Mesenchymal stem cell (in vitro differentiated cells and primary cell): ENCODE results near the gene GMPPB.
A peak's percentile ranks its signal among the peaks of the same experiment; 100 is the strongest.
"Not testable (repeated sequence)": the region's sequence is repeated elsewhere in the genome, so short reads cannot be mapped to it uniquely, and the experiment has no call there.

Experiments
- DNase-seq: peaks from one replicate; pipeline ENCODE4 v3.0.0-alpha.2; 2013
- H2AFZ ChIP-seq: one replicate; pipeline ENCODE4 v1.6.1; 2013; ENCODE audit warnings: low read depth, mild to moderate bottlenecking, control low read depth, inconsistent platforms, low read length, moderate library complexity
- H2AK5ac ChIP-seq: 2 replicates; pipeline ENCODE4 v1.6.1; 2013; ENCODE audit warnings: low read length, moderate library complexity, mild to moderate bottlenecking, inconsistent platforms; ENCODE audit not compliant: severe bottlenecking
- H2BK120ac ChIP-seq: one replicate; pipeline ENCODE4 v1.6.1; 2013; ENCODE audit warnings: low read depth, mild to moderate bottlenecking, inconsistent platforms, low read length, moderate library complexity
- H2BK12ac ChIP-seq, 2 experiments: one replicate each; pipeline ENCODE4 v1.6.1; 2013; ENCODE audit warnings: inconsistent platforms in 2 of 2, low read length in 2 of 2, mild to moderate bottlenecking in 2 of 2, moderate library complexity in 2 of 2, control low read depth in 1 of 2
- H2BK15ac ChIP-seq: one replicate; pipeline ENCODE4 v1.6.1; 2013; ENCODE audit warnings: mild to moderate bottlenecking, low read depth, inconsistent platforms; ENCODE audit not compliant: poor library complexity, severe bottlenecking
- H2BK5ac ChIP-seq: 2 replicates; pipeline ENCODE4 v1.6.1; 2013; ENCODE audit warnings: low read depth, mild to moderate bottlenecking, low read length, control low read depth, inconsistent platforms; ENCODE audit not compliant: poor library complexity, severe bottlenecking
- H3K14ac ChIP-seq, 2 experiments: one replicate each; pipeline ENCODE4 v1.6.1; 2013; ENCODE audit warnings: inconsistent platforms in 2 of 2, low read length in 2 of 2, control low read depth in 1 of 2, mild to moderate bottlenecking in 1 of 2, moderate library complexity in 1 of 2
- H3K18ac ChIP-seq, 2 experiments: one replicate each; pipeline ENCODE4 v1.6.1; 2013; ENCODE audit warnings: inconsistent platforms in 2 of 2, low read length in 2 of 2, control low read depth in 1 of 2, low read depth in 1 of 2, mild to moderate bottlenecking in 1 of 2
- H3K23ac ChIP-seq, 2 experiments: one replicate each; pipeline ENCODE4 v1.6.1; 2013; ENCODE audit warnings: inconsistent platforms in 2 of 2, low read length in 2 of 2, mild to moderate bottlenecking in 2 of 2, moderate library complexity in 2 of 2, control low read depth in 1 of 2
- H3K27ac ChIP-seq: 2 replicates; pipeline ENCODE4 v1.5.1; 2013; ENCODE audit warnings: mild to moderate bottlenecking, moderate library complexity, low read length, control low read depth, inconsistent platforms; ENCODE audit not compliant: poor library complexity, severe bottlenecking
- H3K27me3 ChIP-seq, 2 experiments: 2 replicates each; pipeline versions ENCODE4 v1.6.1 to v1.7.0; 2013; ENCODE audit warnings: low read length in 2 of 2, mild to moderate bottlenecking in 2 of 2, moderate library complexity in 2 of 2, control low read depth in 1 of 2, inconsistent platforms in 1 of 2; ENCODE audit not compliant: control insufficient read depth in 1 of 2, insufficient read depth in 1 of 2
- H3K36me3 ChIP-seq, 2 experiments: 2 replicates each; pipeline versions ENCODE4 v1.6.1 to v1.7.0; 2013; ENCODE audit warnings: low read length in 2 of 2, control low read depth in 1 of 2, inconsistent platforms in 1 of 2, low read depth in 1 of 2, mild to moderate bottlenecking in 1 of 2; ENCODE audit not compliant: insufficient read depth in 2 of 2, control insufficient read depth in 1 of 2
- H3K4ac ChIP-seq, 2 experiments: one replicate each; pipeline ENCODE4 v1.6.1; 2013; ENCODE audit warnings: inconsistent platforms in 2 of 2, low read length in 2 of 2, mild to moderate bottlenecking in 2 of 2, moderate library complexity in 2 of 2, control low read depth in 1 of 2, low read depth in 1 of 2
- H3K4me1 ChIP-seq: 2 replicates; pipeline ENCODE4 v1.6.1; 2013; ENCODE audit warnings: low read depth, low read length, control low read depth; ENCODE audit not compliant: control insufficient read depth, insufficient read depth
- H3K4me2 ChIP-seq: 2 replicates; pipeline ENCODE4 v1.6.1; 2013; ENCODE audit warnings: low read length, mild to moderate bottlenecking, inconsistent platforms; ENCODE audit not compliant: poor library complexity, severe bottlenecking
- H3K4me3 ChIP-seq, 2 experiments: 2 replicates each; pipeline versions ENCODE4 v1.5.1 to v1.7.0; 2013; ENCODE audit warnings: low read length in 2 of 2, mild to moderate bottlenecking in 2 of 2, control low read depth in 1 of 2, low read depth in 1 of 2; ENCODE audit not compliant: insufficient read depth in 1 of 2
- H3K79me1 ChIP-seq: replicated peaks from 2 replicates; pipeline ENCODE4 v1.6.1; 2013; ENCODE audit warnings: mild to moderate bottlenecking, control low read depth, low read length, inconsistent platforms; ENCODE audit not compliant: poor library complexity, severe bottlenecking
- H3K9ac ChIP-seq: 2 replicates; pipeline ENCODE4 v1.7.0; 2013; ENCODE audit warnings: mild to moderate bottlenecking, low read length, moderate library complexity
- H3K9me3 ChIP-seq: 2 replicates; pipeline ENCODE4 v1.7.0; 2013; ENCODE audit warnings: mild to moderate bottlenecking, low read length; ENCODE audit not compliant: control insufficient read depth
- H4K8ac ChIP-seq: one replicate; pipeline ENCODE4 v1.6.1; 2013; ENCODE audit warnings: inconsistent platforms, mild to moderate bottlenecking, low read length, moderate library complexity
- H4K91ac ChIP-seq: one replicate; pipeline ENCODE4 v1.6.1; 2013; ENCODE audit warnings: mild to moderate bottlenecking, low read length, inconsistent platforms
- WGBS: methylation state at CpG from one replicate; pipeline ENCODE4 v1.1.7; 2013; ENCODE audit warnings: mixed read lengths; 5-methylcytosine and 5-hydroxymethylcytosine counted together

Gene GMPPB

GRCh38 chr3:49689046-49689907 lies 34.5 kb downstream of the GMPPB start, which contains the start of the genes MST1 and RNF123:
Gene MST1, minus strand, starts transcription at chr3:49689474. Its CDS starts 783 bp downstream, at chr3:49688691.
Gene RNF123, plus strand, starts transcription at chr3:49689557. Its CDS starts 1,609 bp downstream, at chr3:49691166.
- 6% methylated on average over 65 of the region's 66 CpGs for WGBS
- peak within 1 kb of the TSS; percentile 71 for H2BK120ac ChIP-seq

DNA sequence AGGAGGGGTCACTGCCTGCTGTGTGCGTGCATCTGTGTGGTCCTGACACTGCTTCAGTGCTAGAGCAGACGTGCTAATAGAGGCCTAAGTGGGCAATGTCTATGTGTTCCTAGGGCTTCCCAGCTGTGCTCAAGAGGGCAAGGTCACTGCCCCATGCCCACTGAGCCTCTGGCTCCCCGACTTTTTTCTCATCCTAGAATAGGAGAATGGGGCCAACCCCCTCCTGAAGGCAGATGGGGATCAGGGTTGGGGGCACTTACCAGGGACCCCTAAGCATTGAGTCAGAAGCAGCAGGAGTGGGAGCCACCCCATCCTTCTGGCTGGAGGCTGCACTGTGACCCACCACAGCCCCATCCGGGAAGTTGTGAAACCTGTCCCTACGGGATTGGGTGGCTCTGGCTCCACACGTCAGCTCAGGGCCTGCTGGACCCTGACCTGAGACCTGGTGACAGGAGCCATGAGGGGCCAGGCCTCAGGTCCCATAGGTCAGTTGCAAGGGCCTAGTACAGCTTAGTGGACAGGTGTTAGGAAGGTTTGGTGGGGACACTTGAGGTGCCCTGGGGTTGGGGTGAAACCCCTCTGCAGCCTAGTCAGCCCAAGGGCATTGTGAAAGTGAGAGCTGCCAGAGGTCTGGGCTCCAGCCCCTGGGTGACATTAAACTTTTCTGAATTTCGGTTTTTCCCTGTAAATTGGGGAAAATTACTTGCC lies 35.3 kb downstream of the GMPPB start:
- not testable (repeated sequence) for H4K91ac ChIP-seq, DNase-seq, H2AFZ ChIP-seq, H2BK120ac ChIP-seq, H3K4me2 ChIP-seq, H3K9me3 ChIP-seq, H2BK5ac ChIP-seq, H3K14ac ChIP-seq, H3K27me3 ChIP-seq, H2BK15ac ChIP-seq, H3K23ac ChIP-seq, H3K18ac ChIP-seq, H3K27ac ChIP-seq
- Histone ChIP-seq H3K9ac (peak overlapping the region; percentile 95), H2BK12ac (peak overlapping the region in 1 of 2 experiments; percentile 10), H3K4me3 (peak overlapping the region in 1 of 2 experiments; percentile 96), H3K36me3 (peaks cover 10 to 19% of the 10 kb centered on the region in 2 experiments), H4K8ac (peak overlapping the region; percentile 20), H3K4ac (peak overlapping the region in 1 of 2 experiments; percentile 24), H3K79me1 (peaks cover 13% of the 10 kb centered on the region), H2AK5ac (peak overlapping the region; percentile 3), H3K4me1 (peaks cover 27% of the 10 kb centered on the region)
- WGBS = 97% methylated on average over 6 of the region's 7 CpGs

More at GRCh38 chr3:49689046-49689907, 34.5 kb downstream of the GMPPB start, which contains the start of the genes MST1 and RNF123:
- Histone ChIP-seq H3K4me2 (peak within 1 kb of the TSS; percentile 96), H3K36me3 (peaks cover 5 to 14% of the 10 kb centered on the region in 2 experiments), H3K9ac (peak within 1 kb of the TSS; percentile 95), H3K18ac (peak within 1 kb of the TSS; percentile 85 to 88), H3K27me3 (no peaks in the 10 kb centered on the region), H3K79me1 (peaks cover 14% of the 10 kb centered on the region), H2BK12ac (peak within 1 kb of the TSS in 1 of 2 experiments; percentile 49), H3K23ac (no peak within 1 kb of the TSS), H3K4ac (peak within 1 kb of the TSS; percentile 97), H2BK15ac (no peak within 1 kb of the TSS), H3K9me3 (no peaks in the 10 kb centered on the region), H2AFZ (peak within 1 kb of the TSS; percentile 96), H3K4me1 (peaks cover 25% of the 10 kb centered on the region), H4K8ac (peak within 1 kb of the TSS; percentile 99), H4K91ac (peak within 1 kb of the TSS; percentile 95), H3K4me3 (peak within 1 kb of the TSS; percentile 96 to 99), H2BK5ac (no peak within 1 kb of the TSS), H2AK5ac (peak within 1 kb of the TSS; percentile 21), H3K14ac (peak within 1 kb of the TSS in 1 of 2 experiments; percentile 97), H3K27ac (no peak within 1 kb of the TSS)
- DNase-seq = peak; percentile 91

GRCh38 chr3:49687424-49687795 lies 36.3 kb downstream of the GMPPB start:
- whole genome bisulfite sequencing = 98% methylated on average over 11 of the region's 12 CpGs
- not testable (repeated sequence) for DNase-seq, H2BK120ac ChIP-seq

More at GRCh38 chr3:49687424-49687795, 36.3 kb downstream of the GMPPB start:
- H3K14ac ChIP-seq, H2AFZ ChIP-seq, H2AK5ac ChIP-seq, H3K27ac ChIP-seq, H2BK15ac ChIP-seq, H2BK12ac ChIP-seq, H3K9me3 ChIP-seq, H3K4me3 ChIP-seq, H3K23ac ChIP-seq, H3K27me3 ChIP-seq, H3K9ac ChIP-seq, H4K91ac ChIP-seq, H4K8ac ChIP-seq, H3K18ac ChIP-seq, H2BK5ac ChIP-seq, H3K4ac ChIP-seq, H3K4me2 ChIP-seq: not testable (repeated sequence)
- Histone ChIP-seq H3K36me3 (peaks cover 21 to 28% of the 10 kb centered on the region in 2 experiments), H3K4me1 (peaks cover 38% of the 10 kb centered on the region), H3K79me1 (peaks cover 13% of the 10 kb centered on the region)
